NCI-H2081 treated with DMSO at 0.1 percent for 48 hours (cell line): ENCODE results near the gene TBXT.

Source experiments
- DNase-seq: peaks from one replicate; lab custom pipeline; 2025; lab: John Stamatoyannopoulos, UW

Gene TBXT

GRCh38 chr6:166112580-166112979 lies 55.1 kb downstream of the TBXT start:
- no peak for DNase-seq

GRCh38 chr6:166109608-166110007 lies 58.0 kb downstream of the TBXT start:
- DNase-seq, result no peak
